ENCODE data around the gene GSE1.

The GSE1 gene

DNA sequence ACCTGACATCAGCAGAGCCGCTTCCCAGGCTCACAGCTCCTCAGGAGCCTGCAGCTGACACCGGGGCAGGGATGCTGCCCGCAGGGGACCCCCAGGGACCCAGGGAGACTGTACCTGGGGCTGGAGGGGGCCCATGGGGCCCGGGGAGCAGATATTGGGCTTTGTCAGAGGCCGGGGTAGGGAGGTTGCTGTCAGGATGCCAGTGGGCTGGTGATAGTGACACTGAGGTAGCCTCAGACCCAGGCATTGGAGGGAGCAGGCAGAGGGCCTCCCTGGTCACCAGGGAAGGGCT, 15.1 kb downstream of the GSE1 start:
- ChIA-PET CTCF (interaction anchor here (3.5 kb wide), 1 partner anchor 12 kb away, joined by 29 read pairs; no protein-coding TSS in a partner anchor), POLR2A (no interaction called here)
- H3K4me1 ChIP-seq (ENCODE audit: control insufficient read depth, insufficient read depth, low read length): peaks cover 11% of the 10 kb centered on the region
- H3K4me3 ChIP-seq (ENCODE audit: low read depth, low read length): no peak overlapping the region
- no peaks in the 10 kb centered on the region for H3K9me3 ChIP-seq (ENCODE audit: control insufficient read depth, insufficient read depth, low read depth, low read length)
- H3K27ac ChIP-seq (ENCODE audit: extremely low read depth, low read depth, low read length): no peak overlapping the region
- TF ChIP-seq ZIC2 (tag by site-specific recombination; IDR thresholded peaks at IDR 0.05) (peak; percentile 11; the same call in 1 of the 2 replicates), ZNF239 (tag by site-specific recombination; IDR thresholded peaks at IDR 0.05) (no peak)
- H3K36me3 ChIP-seq (ENCODE audit: control insufficient read depth in 2 of 2, insufficient read depth in 1 of 2, low read length in 2 of 2): peaks cover 0 to 58% of the 10 kb centered on the region in 2 experiments; a peak in 1 of 3 replicates

- peaks cover 0 to 59% of the 10 kb centered on the region in 2 experiments; a peak in 1 of 3 replicates for H3K36me3 ChIP-seq (ENCODE audit: control insufficient read depth in 2 of 2, insufficient read depth in 1 of 2, low read length in 2 of 2)
- TF ChIP-seq ZBTB44 (tag by site-specific recombination; IDR thresholded peaks at IDR 0.05) (no peak), ZNF549 (tag by site-specific recombination; IDR thresholded peaks at IDR 0.05) (no peak), CTCF (tag by site-specific recombination; IDR thresholded peaks at IDR 0.05) (no peak), SCRT2 (tag by site-specific recombination; IDR thresholded peaks at IDR 0.05) (no peak), ZFHX2 (tag by site-specific recombination; conservative IDR thresholded peaks at IDR 0.05) (no peak), KLF8 (tag by site-specific recombination; IDR thresholded peaks at IDR 0.05) (no peak), AEBP2 (tag by site-specific recombination; IDR thresholded peaks at IDR 0.05; ENCODE audit: borderline replicate concordance) (no peak), ZNF596 (tag by site-specific recombination; IDR thresholded peaks at IDR 0.05) (no peak), GLI4 (tag by site-specific recombination; IDR thresholded peaks at IDR 0.05) (no peak)
- TF ChIP-seq, protein P1, sequence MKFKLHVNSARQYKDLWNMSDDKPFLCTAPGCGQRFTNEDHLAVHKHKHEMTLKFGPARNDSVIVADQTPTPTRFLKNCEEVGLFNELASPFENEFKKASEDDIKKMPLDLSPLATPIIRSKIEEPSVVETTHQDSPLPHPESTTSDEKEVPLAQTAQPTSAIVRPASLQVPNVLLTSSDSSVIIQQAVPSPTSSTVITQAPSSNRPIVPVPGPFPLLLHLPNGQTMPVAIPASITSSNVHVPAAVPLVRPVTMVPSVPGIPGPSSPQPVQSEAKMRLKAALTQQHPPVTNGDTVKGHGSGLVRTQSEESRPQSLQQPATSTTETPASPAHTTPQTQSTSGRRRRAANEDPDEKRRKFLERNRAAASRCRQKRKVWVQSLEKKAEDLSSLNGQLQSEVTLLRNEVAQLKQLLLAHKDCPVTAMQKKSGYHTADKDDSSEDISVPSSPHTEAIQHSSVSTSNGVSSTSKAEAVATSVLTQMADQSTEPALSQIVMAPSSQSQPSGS (tag by site-specific recombination; IDR thresholded peaks at IDR 0.05; ENCODE audit: low read depth): no peak
- TF ChIP-seq, protein P2, sequence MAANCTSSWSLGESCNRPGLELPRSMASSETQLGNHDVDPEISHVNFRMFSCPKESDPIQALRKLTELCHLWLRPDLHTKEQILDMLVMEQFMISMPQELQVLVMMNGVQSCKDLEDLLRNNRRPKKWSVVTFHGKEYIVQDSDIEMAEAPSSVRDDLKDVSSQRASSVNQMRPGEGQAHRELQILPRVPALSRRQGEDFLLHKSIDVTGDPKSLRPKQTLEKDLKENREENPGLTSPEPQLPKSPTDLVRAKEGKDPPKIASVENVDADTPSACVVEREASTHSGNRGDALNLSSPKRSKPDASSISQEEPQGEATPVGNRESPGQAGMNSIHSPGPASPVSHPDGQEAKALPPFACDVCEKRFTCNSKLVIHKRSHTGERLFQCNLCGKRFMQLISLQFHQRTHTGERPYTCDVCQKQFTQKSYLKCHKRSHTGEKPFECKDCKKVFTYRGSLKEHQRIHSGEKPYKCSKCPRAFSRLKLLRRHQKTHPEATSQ (tag by site-specific recombination; IDR thresholded peaks at IDR 0.05): no peak
- TF ChIP-seq, protein P3, sequence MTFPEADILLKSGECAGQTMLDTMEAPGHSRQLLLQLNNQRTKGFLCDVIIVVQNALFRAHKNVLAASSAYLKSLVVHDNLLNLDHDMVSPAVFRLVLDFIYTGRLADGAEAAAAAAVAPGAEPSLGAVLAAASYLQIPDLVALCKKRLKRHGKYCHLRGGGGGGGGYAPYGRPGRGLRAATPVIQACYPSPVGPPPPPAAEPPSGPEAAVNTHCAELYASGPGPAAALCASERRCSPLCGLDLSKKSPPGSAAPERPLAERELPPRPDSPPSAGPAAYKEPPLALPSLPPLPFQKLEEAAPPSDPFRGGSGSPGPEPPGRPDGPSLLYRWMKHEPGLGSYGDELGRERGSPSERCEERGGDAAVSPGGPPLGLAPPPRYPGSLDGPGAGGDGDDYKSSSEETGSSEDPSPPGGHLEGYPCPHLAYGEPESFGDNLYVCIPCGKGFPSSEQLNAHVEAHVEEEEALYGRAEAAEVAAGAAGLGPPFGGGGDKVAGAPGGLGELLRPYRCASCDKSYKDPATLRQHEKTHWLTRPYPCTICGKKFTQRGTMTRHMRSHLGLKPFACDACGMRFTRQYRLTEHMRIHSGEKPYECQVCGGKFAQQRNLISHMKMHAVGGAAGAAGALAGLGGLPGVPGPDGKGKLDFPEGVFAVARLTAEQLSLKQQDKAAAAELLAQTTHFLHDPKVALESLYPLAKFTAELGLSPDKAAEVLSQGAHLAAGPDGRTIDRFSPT (tag by site-specific recombination; IDR thresholded peaks at IDR 0.05): no peak
- peaks cover 11% of the 10 kb centered on the region for H3K4me1 ChIP-seq (ENCODE audit: control insufficient read depth, insufficient read depth, low read length)
- no peaks in the 10 kb centered on the region for H3K9me3 ChIP-seq (ENCODE audit: control insufficient read depth, insufficient read depth, low read depth, low read length)
- no peak overlapping the region for H3K4me3 ChIP-seq (ENCODE audit: low read depth, low read length)
- CTCF ChIA-PET: interaction anchor here (3.5 kb wide), 1 partner anchor 12 kb away, joined by 29 read pairs; no protein-coding TSS in a partner anchor
- POLR2A ChIA-PET: no interaction called here
- no peak overlapping the region for H3K27ac ChIP-seq (ENCODE audit: extremely low read depth, low read depth, low read length)
These were observed 15.5 kb downstream of the GSE1 start for GRCh38 chr16:85628645-85629044.
